Kidney (tissue), 14 donors: ENCODE results near the gene SCARB2. TPM values are rescaled to one million over a fixed set of nuclear protein-coding genes. Genes with fewer than 3 reads are reported as not detected.

Experiments
- DNase-seq, 5 donors: peaks; one replicate each; pipeline ENCODE4 v3.0.0-alpha.2; 2013 to 2020
- FAIRE-seq: peaks from 2 replicates; lab custom pipeline; 2012; peaks lifted over from hg19 to GRCh38; lab: Jason Lieb, UNC
- H3K27ac ChIP-seq, 2 donors: one replicate each; pipeline ENCODE4 v1.7.0; 2013; ENCODE audit warnings: low read depth in 2 of 2, low read length in 2 of 2, inconsistent platforms in 1 of 2
- H3K27me3 ChIP-seq: one replicate; pipeline ENCODE4 v1.7.1; 2013; ENCODE audit warnings: low read length, inconsistent platforms; ENCODE audit not compliant: control insufficient read depth, insufficient read depth
- H3K36me3 ChIP-seq, 3 donors: one replicate each; pipeline versions ENCODE4 v1.7.0 to v1.7.1; 2013; ENCODE audit warnings: low read length in 3 of 3, control low read depth in 1 of 3, inconsistent platforms in 1 of 3; ENCODE audit not compliant: insufficient read depth in 3 of 3, control insufficient read depth in 2 of 3
- H3K4me1 ChIP-seq, 3 donors: one replicate each; pipeline versions ENCODE4 v1.7.0 to v1.7.1; 2013; ENCODE audit warnings: low read length in 3 of 3, inconsistent platforms in 1 of 3, low read depth in 1 of 3; ENCODE audit not compliant: control insufficient read depth in 2 of 3, insufficient read depth in 2 of 3
- H3K4me3 ChIP-seq, 3 donors: one replicate each; pipeline versions ENCODE4 v1.7.0 to v1.8.1; 2013; ENCODE audit warnings: low read length in 3 of 3, control low read depth in 1 of 3, inconsistent platforms in 1 of 3
- H3K9ac ChIP-seq, 3 donors: one replicate each; pipeline versions ENCODE4 v1.7.0 to v1.7.1; 2013; ENCODE audit warnings: low read length in 3 of 3, control low read depth in 1 of 3, inconsistent platforms in 1 of 3
- H3K9me3 ChIP-seq, 3 donors: one replicate each; pipeline versions ENCODE4 v1.7.0 to v1.7.1; 2013; ENCODE audit warnings: low read length in 3 of 3, control low read depth in 1 of 3, inconsistent platforms in 1 of 3; ENCODE audit not compliant: control insufficient read depth in 2 of 3, insufficient read depth in 1 of 3
- CTCF ChIP-seq: IDR thresholded peaks from 3 replicates; pipeline ENCODE4 v1.5.1; 2012; ENCODE audit warnings: mild to moderate bottlenecking, moderate library complexity, borderline replicate concordance; ENCODE audit not compliant: insufficient read depth; ENCODE audit errors: extremely low read depth
- intact Hi-C: fragments of 100-400 bp; cut with DNase I; formaldehyde crosslinking; loops from one replicate; pipeline ENCODE4 v1.11.1; 2022
- polyA plus RNA-seq: library from polyadenylated mRNA; stranded (reverse); fragments of 350-450 nt; fragmentation: Illumina TruSeq; extraction: RNeasy Lipid Tissue Mini Kit (QIAGEN cat#74804); gene quantifications from one replicate; pipeline ENCODE4 v1.2.3, GENCODE V29; 2014; ENCODE audit warnings: low read depth, low replicate concordance; ENCODE audit not compliant: insufficient read depth
- total RNA-seq: library from RNA; stranded (reverse); fragmentation: NEBNext Ultra II Directional; extraction: Animal tissue kit (Norgen Biotek cat#: 25700); gene quantifications from one replicate; pipeline ENCODE4 v1.2.1, GENCODE V29; 2021
- donor health status: control.
- donor health status: control.
- donor health status: control.
- donor health status: control.
- donor health status: control.
- donor health status: DM: yes; HTN: yes; CAD: no.
- donor health status: Normal renal cell carcinoma (clear cell type).

SCARB2 gene
- total and polyA plus RNA-seq, 2 donors from 2014 or later, result 75.5 to 151 TPM

GRCh38 chr4:76226418-76226817, 12.8 kb upstream of the SCARB2 start:
- intact Hi-C loops, result no loop called here
- Histone ChIP-seq H3K9me3 (no peaks in the 10 kb centered on the region), H3K9ac (no peak overlapping the region), H3K27me3 (no peaks in the 10 kb centered on the region), H3K36me3 (no peaks in the 10 kb centered on the region), H3K4me1 (no peaks in the 10 kb centered on the region), H3K4me3 (no peak overlapping the region), H3K27ac (no peak overlapping the region)
- DNase-seq (no peak), FAIRE-seq (no peak)
- no peak for TF ChIP-seq CTCF

GRCh38 chr4:76224171-76224570, 10.5 kb upstream of the SCARB2 start:
- H3K4me1 ChIP-seq, result no peaks in the 10 kb centered on the region
- FAIRE-seq, result no peak
- H3K4me3 ChIP-seq, result no peak overlapping the region
- intact Hi-C loops, result no loop called here
- TF ChIP-seq CTCF, result no peak
- H3K27me3 ChIP-seq, result no peaks in the 10 kb centered on the region
- no peak overlapping the region for H3K9ac ChIP-seq
- no peaks in the 10 kb centered on the region for H3K9me3 ChIP-seq
- H3K36me3 ChIP-seq, result no peaks in the 10 kb centered on the region
- DNase-seq, result no peak
- no peak overlapping the region for H3K27ac ChIP-seq

- no peak for TF ChIP-seq CTCF
- no peaks in the 10 kb centered on the region for H3K36me3 ChIP-seq
- no peak overlapping the region for H3K27ac ChIP-seq
- H3K4me1 ChIP-seq, result peaks cover 0 to 10% (median 7%) of the 10 kb centered on the region in 3 donors
- H3K4me3 ChIP-seq, result no peak overlapping the region
- no peaks in the 10 kb centered on the region for H3K27me3 ChIP-seq
- no peak overlapping the region for H3K9ac ChIP-seq
- DNase-seq, result no peak
- FAIRE-seq, result no peak
- H3K9me3 ChIP-seq, result no peaks in the 10 kb centered on the region
- intact Hi-C loops, result no loop called here
Observed at GRCh38 chr4:76219299-76220055, 5.9 kb upstream of the SCARB2 start.
